HG02623 (cell line): ENCODE results near the gene CRB2.

ENCODE experiments used
- ATAC-seq: cut with Tn5 transposase; IDR thresholded peaks from one replicate; pipeline ENCODE4 v1.9.1; 2021; ENCODE audit warnings: moderate library complexity; ENCODE audit not compliant: unreplicated experiment

CRB2 gene

DNA sequence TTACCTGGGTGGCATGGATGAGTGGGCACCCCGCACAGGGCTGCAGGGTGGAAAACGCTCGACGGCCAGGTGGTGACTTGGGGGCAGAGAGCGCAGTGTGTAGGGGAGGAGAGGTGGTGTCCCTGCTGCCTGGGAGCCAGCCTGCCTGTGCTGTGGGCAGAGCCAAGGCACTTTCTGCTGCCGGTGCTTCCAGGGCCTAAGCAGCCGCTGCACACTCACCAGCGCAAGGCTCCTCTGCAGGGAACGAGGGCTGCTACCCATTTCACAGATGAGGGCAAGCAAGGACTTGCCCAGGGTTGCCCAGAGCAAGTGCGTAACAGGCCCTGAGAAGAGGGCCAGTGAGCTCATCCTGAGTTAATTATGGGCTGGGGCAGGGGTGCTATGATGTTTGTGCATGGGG is 62.5 kb downstream of the CRB2 start:
- no peak for ATAC-seq

DNA sequence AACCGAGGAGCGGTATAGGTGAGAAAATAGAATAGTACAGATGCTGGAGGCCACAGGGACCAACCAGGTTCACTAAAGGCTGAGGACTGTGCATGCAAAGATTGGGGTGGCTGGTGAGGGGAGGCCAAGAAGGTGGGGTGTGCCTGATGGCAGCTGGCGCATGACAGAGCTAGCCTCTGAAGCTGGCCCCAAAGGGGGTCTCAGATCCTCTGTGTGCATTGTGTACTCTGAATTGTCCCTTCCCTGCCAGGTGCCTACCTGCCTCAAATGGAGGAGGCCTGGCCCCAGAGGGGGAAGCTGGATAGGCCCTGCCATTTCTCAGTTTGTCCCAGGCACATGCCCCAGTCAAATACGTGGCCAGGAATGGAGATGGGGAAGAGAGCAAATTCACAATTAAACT is 63.1 kb downstream of the CRB2 start:
- ATAC-seq, result no peak

GRCh38 chr9:123419721-123420591 is 64.0 kb downstream of the CRB2 start:
- no peak for ATAC-seq

- ATAC-seq, result no peak
Observed at GRCh38 chr9:123420592-123421111, 64.7 kb downstream of the CRB2 start.

DNA sequence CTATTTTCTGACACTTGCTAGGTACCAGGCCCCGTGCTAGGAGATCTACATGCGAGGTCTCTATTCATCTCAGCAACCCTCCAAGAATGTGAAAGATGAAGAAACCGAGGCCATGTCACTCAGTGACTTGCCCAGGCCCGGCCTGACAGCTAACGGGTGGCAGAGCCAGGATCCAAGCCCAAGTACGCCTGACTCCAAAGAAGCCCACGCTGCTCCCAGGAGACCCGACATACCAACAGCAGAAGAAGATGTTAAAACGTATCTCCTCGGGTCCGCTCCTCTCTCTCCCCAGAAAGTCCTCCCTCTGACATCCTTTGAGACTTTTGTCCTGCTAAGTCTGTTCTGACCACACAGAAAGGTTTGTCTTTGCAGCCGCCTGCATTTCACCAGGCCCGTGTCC is 65.2 kb downstream of the CRB2 start:
- no peak for ATAC-seq

GRCh38 chr9:123421801-123422455 is 65.9 kb downstream of the CRB2 start:
- ATAC-seq, result no peak

GRCh38 chr9:123422635-123423310 is 66.8 kb downstream of the CRB2 start:
- no peak for ATAC-seq

DNA sequence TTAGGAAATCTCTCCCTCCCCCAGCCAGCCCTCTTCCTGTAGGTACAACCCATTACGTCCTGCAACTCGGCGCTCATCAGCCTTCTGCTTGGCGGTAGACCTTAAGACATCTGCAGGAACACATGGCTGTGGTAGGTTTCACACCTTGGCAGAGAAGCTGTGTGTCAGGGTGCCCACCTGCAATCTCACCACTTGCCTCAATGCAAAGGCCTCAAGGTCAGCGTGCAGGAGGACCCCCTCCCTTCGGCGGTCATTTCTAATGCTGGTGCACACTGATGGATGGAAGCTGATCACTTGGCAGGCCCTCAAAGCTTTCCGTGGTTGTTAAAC is 67.3 kb downstream of the CRB2 start:
- ATAC-seq, result no peak

DNA sequence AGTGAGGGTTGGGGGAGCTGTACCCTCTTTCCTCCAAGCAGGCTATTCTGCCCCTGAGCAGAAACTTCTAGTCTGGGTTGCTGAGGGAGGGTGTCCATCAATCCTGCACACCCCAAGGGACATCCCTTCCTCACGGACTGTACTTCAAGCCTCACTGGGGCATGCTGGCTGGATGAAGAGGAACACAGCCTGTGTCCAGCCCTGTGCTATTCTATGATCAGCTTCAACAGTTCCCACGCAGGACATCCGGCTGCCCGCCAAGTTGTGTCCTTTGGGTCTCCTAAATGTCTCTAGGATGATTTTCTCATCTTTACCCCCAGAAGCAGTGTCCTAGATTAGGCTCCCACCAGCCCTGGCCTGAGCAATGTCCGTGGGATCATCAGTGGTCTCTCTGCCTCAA is 68.1 kb downstream of the CRB2 start:
- no peak for ATAC-seq

DNA sequence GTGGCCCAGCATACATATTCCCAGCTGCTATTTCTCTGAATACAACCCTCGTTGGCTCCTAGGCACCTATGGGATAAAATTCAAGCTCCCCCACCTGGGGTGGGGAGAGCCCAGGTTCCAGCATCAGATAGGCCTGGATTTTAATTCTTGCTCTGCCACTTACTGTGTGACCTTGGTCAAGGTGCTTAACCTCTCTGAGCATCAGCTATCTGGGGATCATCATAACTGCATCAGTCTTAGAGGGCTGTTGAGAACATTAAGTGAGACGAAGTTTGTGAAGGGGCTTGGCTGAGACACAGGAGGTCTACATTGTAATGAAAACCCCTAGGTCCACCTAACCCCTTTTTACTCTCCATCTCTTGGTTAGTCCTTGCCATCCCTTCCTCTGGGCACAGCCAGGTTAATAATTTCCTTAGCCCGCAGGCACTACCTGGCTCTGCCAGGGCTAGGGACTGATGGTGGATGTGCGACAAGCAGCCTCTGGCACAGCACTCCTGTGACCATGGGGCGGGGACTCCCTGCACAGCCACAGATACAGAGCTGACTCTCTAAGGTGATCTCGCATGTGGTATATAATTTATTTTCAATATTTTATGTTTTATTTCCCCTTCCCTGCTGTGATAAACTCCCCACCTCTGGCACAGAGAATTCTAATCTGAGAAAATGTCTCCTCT is 68.7 kb downstream of the CRB2 start:
- no peak for ATAC-seq

GRCh38 chr9:123425261-123425821 is 69.3 kb downstream of the CRB2 start:
- no peak for ATAC-seq

DNA sequence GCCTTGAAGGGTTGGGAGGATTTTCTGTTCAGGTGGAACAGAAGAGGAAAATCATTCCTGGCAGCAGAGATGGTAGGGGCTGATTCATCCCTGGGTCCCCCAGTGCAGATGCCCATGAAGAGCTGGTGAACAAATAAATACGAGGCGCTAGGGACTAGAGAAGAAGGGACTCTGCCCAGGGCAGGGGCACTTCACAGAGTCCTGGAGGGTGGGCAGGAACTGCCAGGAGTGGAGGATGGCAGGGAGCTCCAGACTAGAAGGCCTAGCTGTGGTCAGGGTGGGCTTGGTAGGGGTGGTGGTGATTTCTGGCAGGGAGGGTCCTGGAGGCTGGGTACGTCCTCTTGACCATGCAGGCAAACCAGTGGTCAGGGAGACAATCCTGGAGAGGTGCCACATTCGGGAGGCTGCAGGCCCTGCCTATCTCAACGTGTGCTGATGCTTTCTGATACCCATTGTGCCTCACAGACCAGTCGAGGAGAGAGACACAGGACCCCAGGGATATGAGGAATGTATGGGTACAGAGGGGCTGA is 69.9 kb downstream of the CRB2 start:
- no peak for ATAC-seq

DNA sequence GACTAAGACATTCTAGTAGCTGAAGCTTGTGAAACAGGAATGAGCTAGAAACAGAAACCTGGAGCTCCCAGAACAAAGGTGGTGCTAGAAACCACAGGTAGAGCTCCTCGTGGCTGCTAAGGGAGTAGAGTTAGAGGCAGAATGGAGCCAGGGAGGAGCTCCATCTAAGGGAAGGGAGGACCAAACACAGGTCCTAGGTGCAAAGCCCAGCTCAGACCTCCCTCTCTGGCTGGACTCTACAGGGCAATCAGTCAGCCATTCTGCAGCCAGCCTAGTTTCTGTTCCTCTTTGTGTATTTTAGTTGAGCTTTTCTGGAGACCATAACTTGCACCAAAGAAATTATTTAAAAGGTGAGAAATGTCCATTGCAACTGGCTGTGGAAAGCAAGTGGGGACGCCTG is 70.4 kb downstream of the CRB2 start:
- no peak for ATAC-seq
